ENCODE data around the gene SEMA6B.

- no peak for TF ChIP-seq POLR2AphosphoS5 (IDR thresholded peaks at IDR 0.05; ENCODE audit: low read depth, low read length)
- TF ChIP-seq POLR2A (IDR thresholded peaks at IDR 0.05; ENCODE audit: low read depth, low read length) = no peak
- TF ChIP-seq TAF1 (IDR thresholded peaks at IDR 0.05; ENCODE audit: low read depth, low read length) = no peak
- TF ChIP-seq SPI1 (IDR thresholded peaks at IDR 0.05; ENCODE audit: low read depth, low read length) = no peak
- TF ChIP-seq PAX5 (IDR thresholded peaks at IDR 0.05; ENCODE audit: insufficient read depth, low read length, severe bottlenecking) = no peak
- TF ChIP-seq POU2F2 (IDR thresholded peaks at IDR 0.05; ENCODE audit: low read depth, low read length) = no peak
These were observed 34.7 kb upstream of the SEMA6B start for GRCh38 chr19:4594201-4594600.
